IPS-18c (cell line): Measurements from ENCODE around the gene MED17.

ENCODE experiments used
- H3K4me3 ChIP-seq: 2 replicates; pipeline ENCODE4 v1.7.0; 2013; ENCODE audit warnings: low read depth, mild to moderate bottlenecking, low read length, moderate library complexity; ENCODE audit not compliant: insufficient read depth
- H3K9me3 ChIP-seq: one replicate; pipeline ENCODE4 v1.6.1; 2013; ENCODE audit warnings: mild to moderate bottlenecking, low read length, moderate library complexity; ENCODE audit not compliant: control insufficient read depth, insufficient read depth

MED17 gene

GRCh38 chr11:93858121-93858775 lies 74.2 kb downstream of the MED17 start:
- Histone ChIP-seq H3K4me3 (no peak overlapping the region), H3K9me3 (no peaks in the 10 kb centered on the region)

DNA sequence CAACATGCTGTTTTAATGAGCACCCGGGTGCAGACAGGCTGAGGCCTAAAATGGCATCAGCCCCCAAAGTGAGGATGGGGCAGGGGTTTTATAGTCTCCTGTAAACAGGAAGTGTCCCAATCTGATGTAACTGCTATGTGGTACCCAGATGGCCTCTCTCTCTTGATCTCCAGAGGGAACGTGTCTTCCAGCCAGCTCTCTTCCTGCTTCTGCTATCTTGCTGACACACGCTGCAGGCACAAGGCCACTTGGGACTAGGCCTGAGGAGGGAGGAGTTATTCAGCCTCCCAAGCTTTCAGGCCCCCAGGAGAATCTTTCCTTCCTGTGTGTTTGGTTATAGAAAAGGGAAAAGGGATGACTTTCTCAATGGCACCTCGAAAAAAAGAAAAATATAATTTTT lies 77.7 kb downstream of the MED17 start:
- Histone ChIP-seq H3K9me3 (no peaks in the 10 kb centered on the region), H3K4me3 (no peak overlapping the region)
